GM19372 (cell line): ENCODE measurements around the gene CXorf58.

Experiments used
- ATAC-seq: cut with Tn5 transposase; IDR thresholded peaks from one replicate; pipeline ENCODE4 v1.9.1; 2021; ENCODE audit warnings: mild to moderate bottlenecking, low read depth, moderate library complexity; ENCODE audit not compliant: unreplicated experiment

The CXorf58 gene

DNA sequence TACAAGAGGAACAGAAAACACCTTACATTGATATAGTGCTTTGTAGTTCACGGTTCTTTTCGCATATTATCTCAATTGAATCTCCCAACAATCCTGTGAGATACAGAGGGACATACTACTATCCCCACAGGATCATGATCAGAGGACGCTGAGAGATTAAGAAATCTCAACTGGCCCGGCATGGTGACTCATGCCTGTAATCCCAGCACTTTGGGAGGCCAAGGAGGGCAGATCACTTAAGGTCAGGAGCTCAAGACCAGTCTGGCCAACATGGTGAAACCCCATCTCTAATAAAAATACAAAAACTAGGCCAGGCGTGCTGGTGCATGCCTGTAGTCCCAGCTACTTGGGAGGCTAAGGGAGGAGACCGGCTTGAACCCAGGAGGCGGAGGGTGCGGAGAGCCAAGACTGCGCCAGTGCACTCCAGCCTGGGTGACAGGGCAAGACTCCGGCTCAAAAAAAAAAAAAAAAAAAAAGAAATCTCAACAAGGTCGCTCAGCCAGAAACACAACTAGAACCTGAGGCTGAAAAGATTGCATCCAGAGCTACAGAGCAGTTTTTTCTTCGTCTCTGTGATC, 7.5 kb upstream of the CXorf58 start:
- ATAC-seq, result no peak

DNA sequence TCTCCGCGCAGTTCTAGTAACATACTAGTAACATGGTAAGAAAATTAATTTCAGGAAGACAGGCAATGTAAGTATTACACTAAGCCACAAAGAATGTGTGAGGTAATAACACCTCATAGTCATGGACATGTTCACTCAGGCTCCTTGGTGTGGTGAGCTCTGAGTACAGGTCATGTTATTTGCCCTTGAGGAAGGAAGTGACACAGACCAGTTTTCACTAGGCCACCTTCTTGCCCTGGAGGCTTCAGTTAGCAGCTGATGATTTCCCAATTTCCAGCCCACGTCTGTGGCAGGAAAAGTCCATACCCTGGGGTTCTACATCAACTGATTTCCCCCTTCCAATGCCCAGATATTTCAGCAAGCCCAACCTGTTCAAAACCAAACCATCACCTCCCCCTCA, 6.7 kb upstream of the CXorf58 start:
- ATAC-seq, result no peak

DNA sequence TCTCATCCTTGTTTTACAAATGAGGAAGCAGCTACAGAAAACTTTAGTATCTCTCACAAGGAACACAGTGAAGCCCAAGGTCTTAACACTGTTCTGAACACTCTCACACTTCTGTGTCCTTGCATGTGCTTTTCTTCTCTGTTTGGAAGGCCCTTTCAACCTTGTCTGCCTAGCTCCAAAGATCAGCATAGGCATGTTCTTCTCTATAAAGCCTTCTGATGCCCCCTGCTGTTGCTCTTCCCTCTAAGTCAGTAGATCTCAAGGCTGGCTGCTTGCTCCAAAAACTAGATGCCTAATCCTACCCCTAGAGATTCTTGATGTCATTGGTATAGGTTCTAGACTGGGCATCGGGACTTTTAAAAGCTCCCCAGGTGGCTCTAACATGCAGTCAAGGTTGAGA, 6.0 kb upstream of the CXorf58 start:
- no peak for ATAC-seq

DNA sequence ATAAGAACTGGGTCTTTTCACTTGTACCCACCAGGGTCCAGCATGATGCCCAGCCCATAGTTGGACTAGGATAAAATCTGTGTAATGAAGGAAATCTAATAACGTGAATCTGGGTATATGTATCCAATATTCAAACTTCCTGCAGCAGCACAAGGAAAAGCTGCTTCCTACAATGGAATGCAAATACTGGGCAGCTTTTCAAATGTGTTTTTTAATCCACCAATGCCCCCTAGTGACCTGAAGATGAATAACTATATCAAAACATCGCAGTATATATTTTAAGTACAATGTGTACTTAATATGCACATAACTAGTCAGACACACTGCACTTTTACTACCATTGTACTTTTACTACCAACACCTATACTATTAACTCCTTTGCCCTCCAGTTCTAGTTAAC, 5.4 kb upstream of the CXorf58 start:
- ATAC-seq, result no peak

DNA sequence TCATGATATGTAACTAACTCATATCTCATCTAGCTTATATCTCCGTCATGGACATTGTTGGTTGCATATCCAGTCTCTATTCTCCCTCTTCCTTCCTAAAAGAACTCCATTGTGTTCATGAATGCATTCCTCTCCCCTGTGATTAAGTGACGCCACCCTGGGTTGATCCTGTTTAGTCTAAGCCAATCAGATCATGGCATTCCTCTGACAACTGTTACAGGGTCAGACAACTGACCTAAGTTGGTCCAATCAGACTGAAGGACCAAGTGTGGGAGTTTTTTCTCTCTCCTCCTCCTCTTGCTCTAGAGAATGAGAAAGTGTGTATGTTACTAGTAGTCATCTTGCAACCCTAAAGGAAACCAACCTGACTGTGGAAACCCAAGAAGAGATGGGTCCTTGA, 3.7 kb upstream of the CXorf58 start:
- no peak for ATAC-seq

DNA sequence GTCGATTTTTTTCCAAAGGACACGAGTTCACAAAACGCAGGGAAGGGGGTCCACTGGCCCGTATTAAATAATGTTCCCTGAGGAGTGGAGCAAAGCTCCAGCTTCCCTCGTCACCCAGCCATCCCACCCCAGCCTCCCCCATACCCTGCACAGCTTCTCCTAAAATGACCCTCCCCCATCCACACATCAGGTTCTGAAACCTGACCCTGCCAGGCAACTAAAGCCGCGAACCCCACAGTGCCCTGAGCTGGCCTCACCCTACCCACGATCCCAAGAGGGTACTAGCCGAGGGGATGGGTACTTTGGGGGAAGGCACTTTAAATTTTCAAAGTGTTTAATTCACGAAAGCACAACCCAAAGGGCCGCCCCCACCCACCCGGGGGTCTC, 702 bp upstream of the CXorf58 start:
- ATAC-seq, result no peak

DNA sequence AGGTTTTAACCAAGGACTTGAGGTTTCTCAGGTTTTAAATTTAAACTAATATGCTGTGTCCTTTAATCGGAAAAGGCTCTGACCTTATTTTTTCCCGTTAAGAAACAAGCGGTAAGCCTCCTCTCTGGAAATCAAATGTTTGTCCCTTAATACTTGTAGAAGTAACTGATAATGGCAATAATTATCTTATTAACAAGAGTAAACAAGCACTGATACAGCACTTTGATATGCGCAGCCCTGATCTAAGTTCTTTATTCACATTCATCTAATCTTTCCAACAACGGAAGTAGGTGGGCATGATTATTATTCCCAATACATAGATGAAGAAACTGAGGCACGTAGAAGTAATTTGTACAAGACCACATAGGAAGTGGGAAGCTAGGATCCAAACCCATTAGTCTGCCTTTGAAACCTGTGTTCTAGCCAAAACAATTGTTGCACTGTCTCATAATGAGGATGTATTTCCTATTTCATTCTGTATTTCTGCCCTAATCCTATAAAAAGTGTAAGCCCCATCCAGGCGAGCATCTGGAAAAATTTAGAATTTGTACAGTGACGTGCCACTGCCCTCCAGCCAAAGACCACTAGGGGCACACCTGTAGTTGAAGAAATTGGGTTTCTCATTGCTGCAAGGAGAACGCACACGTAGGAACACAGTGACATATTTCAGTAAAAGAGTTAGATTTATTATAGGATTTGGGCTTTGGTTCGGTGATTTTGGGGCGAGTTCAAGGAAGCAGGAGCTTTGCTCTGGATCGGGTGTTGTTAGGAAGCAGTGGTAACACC, 606 bp downstream of the CXorf58 start:
- ATAC-seq, result no peak

DNA sequence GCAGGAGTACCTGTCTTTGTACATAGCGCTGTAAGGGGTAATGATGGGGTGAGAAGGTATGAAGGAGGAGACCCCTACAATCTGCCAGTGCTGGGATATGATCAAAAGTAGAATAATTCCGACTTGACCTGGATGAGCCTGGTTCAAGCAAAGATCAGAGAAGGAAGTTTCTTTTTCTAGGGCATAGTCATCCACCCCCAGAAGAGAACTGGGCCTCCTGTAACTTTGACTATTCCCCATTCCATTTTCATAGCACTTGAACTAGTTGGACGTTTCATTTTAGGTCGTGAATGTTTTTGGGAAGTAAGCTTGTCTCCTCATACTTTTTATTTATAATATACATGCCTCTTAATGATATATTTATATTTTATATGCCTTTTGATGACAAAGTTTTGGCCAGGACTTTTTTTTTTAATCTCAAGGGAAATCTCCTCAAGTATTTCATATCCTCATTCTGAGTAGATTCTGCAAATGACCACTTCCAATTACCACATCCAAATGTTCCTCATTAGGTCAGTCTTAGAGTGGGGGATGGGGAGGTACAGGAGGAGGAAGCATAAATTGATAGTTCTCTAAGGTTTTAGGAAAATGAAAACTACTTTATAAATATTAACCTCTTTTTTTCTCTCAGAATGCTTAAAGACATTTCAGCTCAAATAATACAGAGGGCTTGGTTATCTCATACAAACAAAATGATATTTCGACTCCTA, 3.5 kb downstream of the CXorf58 start:
- ATAC-seq, result no peak

DNA sequence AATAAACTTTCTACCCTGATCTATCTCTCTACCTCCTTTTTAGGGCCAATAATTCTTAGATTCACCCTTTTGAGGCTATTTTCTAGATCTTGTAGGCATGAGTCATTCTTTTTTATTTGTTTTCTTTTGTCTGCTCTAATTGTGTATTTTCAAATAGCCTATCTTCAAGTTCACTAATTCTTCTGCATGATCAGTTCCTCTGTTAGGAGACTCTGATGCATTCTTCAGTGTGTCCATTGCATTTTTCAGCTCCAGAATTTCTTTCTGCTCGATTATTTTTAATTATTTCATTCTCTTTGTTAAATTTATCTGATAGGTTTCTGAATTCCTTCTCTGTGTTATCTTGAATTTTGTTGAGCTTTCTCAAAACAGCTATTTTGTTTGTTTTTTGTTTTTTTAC, 11.3 kb downstream of the CXorf58 start:
- ATAC-seq, result no peak

DNA sequence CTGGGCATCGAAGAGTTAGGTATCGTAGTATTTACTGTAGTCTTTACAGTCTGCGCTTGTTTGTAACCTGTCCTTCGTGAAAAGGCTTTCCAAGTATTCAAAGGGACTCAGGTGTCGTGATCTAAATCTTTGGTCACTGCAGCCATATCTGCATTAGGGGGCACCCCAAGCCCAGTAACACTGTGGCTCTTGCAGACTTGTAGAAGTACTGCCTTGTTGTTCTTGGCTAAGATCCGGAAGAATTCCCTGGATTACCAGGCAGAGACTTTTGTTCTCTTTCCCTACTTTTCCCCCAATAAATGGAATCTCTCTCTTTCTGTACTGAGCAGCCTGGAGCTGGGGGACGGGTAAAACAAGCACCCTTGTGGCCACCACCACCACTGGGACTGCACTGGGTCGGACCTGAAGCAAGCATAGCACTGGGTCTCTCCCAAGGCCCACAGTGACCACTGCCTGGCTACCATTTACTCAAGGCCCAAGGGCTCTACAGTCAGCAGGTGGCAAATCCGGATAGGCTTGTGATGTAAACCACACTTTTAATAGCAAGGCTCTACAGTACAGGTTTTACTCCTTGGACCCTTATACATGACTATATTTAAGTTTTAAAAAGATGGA, 12.0 kb downstream of the CXorf58 start:
- ATAC-seq, result no peak

DNA sequence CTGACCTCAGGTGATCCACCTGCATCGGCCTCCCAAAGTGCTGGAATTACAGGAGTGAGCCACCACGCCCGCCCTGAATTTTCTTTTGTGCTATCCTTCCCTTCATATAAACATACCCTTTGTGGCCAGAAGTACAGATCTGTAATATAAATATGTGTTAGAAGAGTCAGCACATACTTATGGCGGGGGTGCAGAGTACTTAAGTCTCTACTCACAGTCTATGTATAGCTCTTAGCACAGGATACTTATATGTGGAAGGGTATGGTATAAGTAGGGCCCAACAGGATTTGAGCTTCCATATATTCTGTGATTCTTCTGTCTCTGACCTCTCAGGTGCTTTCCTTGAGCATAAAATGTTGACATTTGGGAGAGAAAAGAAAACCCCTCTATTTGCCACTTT, 18.2 kb downstream of the CXorf58 start:
- ATAC-seq, result no peak

DNA sequence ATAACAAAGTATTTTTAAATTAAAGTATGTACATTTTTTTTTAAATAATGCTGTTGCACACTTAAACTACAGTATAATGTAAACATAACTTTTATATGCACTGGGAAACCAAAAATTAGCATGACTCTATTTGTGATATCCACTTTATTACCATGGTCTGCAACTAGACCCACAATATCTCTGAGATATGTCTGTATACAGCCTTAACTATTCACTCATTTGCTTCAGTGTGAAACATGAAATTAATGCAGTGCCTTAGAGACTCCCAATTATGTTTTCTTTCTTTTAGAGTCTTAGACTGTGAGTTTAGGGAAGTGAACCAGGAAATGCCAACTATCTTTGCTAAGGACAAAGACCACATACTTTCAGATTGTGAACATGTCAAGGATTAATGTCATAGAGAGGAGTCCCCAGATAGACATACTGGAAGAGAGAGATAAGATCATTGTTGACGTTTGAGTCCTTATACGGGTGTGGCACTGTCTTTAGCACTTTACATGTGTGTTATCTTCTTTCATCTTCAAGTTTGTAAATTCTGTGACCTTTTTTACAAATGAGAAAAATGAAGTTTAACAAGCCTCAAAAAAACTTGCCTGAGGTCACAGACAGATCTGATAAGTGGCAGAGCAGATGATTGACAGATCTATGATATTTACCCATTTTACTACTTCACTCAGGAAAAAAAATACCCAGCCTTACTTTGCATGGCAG, 23.2 kb downstream of the CXorf58 start:
- no peak for ATAC-seq

DNA sequence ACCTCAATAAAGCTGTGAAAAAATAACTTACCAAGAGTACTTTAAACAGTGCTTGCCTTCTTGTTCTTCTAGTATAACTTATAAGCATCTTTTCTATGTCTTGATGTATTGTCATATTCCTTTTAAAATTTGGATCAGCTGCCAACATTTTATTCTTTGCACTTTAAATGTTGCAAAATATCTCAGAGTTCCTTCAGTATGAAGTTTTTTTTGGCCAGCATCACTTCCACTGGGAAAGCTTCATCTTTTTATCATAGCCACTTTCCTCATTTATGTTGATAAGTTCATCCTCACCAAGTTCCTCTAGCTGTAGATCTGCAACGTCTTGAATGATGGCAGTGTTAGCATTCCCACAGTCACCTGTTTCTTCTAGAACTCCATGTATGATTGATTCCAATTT, 24.2 kb downstream of the CXorf58 start:
- no peak for ATAC-seq

DNA sequence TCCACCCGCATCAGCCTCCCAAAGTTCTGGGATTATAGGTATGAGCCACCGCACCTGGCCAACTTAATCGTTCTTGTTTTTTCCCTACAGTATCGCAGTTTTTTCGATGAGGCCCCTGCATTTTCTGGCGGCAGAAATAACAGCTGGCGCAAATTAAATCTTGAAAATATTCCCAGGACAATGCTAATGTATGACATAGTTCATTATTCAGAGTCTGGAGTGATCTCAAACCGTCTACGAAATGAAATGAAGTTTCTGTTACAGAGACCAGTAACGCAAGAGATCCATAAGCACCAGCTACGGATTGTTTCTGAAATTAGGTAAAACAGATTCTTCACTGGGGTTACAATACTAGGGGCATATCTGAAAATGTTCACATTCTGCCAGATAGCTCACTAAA, 27.3 kb downstream of the CXorf58 start:
- ATAC-seq, result no peak

DNA sequence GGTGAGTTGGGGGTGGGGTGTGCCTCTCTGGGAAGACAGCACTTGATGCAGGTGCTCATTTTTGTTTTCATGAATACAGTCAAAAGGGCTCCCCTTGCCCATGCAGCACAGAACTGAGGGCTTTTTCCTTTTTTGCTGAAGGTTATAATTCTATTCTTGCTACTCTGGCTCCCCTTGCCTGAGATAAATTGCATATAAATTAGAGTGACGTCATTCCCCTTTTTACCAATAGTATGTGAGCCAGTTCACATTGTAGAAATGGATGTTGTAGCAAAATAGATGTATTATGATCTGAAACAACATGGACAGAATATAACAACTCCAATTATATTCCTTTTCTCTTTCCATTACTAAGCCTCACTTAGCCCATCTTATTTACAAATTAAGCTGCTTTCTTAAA, 28.4 kb downstream of the CXorf58 start:
- ATAC-seq, result no peak

DNA sequence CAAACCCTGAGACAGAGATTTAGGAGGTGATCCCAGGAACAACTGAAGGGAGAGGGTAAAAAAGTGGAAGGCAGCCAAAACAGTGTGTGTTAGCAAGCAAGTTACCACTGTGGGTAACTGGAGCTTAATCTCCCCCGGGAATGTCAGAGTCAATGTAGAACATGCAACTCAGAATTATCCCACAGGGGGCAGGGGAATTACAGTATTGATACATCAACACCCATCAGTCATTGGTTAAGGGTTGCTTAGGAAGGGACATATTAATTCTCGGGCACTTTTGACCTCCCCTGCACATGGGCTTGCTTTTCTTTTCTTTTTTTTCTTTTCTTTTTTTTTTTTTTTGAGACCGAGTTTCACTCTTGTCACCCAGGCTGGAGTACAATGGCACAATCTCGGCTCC, 29.3 kb downstream of the CXorf58 start:
- no peak for ATAC-seq

DNA sequence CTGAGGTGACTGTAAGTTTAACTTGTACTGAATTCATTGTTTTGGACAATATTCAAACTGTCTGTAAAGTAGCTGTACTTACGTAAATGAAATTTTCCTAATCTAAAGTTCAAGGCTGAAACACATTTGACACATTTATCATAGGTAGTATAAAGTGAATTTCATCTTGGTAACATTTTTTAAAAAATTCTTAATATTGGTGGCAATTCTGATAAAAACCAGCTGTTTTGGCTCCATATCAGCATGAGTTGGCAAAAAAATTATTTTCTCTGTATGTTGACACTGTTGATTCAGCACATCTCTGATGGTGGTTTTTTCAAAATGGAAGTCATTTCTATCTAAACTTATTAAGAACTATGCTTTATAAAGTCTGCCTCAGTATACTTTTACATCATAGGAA, 30.9 kb downstream of the CXorf58 start:
- ATAC-seq, result no peak

DNA sequence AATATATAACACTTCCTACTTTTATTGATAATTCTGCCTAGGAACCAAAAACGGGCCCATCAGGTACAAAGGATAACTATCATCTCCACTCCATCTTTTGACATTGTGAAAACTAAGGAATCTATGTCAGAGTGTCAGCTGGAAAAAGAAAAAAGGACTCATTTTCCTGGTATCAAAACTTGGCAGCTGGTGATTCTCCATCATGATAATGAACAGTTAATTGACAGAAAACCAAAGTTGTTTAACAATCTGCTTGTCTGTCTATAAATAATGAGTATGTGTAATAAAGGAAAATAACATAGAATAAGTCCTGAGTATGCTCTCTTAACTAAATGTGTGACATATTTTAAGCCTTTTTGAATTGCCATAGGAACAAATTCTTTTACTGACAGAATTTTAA, 31.4 kb downstream of the CXorf58 start:
- ATAC-seq, result no peak

DNA sequence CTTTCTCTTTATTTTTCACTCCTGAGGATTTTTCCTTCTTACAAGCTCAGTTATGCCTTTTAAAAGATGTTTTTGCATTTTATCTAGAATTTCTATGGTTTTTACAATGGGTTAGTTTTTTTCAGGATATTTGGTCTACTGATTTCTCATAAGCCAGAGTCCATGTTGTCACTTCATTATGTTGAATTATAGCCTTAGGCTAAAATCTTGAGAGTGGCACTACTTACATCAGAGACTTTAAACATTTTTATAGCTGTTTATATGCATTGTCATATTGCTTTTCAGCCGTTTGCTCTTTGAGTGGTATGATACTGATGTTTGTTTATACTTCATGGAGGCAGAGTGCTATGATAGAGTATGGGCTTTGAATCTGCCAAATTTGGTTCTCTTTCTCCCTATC, 36.4 kb downstream of the CXorf58 start:
- no peak for ATAC-seq

DNA sequence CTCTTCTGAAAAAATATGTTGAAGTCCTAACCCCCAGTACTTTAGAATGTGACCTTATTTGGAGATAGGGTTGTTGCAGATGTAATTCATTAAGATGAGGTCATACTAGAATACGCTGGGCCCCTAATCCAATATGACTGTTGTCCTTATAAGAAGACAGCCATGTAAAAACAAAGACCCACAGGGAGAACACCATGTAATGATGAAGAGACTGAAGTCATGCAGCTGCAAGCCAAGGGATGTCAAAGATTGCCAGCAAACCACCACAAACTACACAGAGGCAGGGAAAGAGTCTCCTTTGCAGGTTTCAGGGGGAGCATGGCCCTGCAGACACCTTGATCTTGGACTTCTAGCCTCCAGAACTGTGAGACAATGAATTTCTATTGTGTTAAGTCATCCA, 37.4 kb downstream of the CXorf58 start:
- no peak for ATAC-seq

DNA sequence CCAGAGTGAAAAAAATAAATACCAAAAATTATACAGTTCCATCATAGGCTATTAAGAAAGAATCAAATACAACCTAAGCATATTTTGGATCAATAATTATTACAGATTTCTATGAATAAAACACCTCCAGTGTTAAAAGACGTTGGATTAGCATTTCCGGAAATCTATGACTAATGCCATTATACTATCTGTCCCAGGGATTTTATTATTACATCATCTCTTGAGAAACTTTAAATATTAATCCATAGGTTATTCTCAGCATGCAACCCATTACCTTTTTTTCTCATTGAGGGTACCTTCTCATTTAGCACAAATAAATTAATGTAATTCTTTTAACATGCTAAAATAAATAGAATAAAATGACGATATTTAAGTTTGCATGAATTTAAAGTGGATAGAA, 44.6 kb downstream of the CXorf58 start:
- no peak for ATAC-seq
